ENCODE results near the gene ARFIP1.
"Not testable (repeated sequence)": the region's sequence is repeated elsewhere in the genome, so short reads cannot be mapped to it uniquely, and the experiment has no call there.

Gene ARFIP1

DNA sequence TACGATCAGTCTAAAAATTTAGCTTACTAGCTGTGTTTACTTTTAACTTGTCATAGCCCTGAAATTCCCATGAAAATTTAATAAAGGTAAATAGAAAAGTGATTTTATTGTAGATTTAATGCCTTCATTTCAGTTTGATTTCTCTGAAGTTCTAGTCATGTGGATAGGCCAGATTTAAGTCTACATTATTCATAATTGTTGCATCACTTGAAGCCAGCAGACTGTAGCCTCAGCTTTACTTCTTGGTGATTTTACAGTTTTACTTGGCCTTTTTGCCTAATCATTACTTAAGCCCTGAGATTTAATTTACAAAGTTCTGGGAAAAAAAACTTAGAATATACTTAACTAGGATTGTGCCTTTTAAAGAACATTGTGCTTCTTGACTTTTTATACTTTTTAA lies 82.9 kb downstream of the ARFIP1 start:
- Histone ChIP-seq H3K36me3 (ENCODE audit: control insufficient read depth, insufficient read depth, low read length) (peaks cover 11% of the 10 kb centered on the region), H3K9me3 (ENCODE audit: control insufficient read depth, low read length) (no peaks in the 10 kb centered on the region), H3K4me3 (ENCODE audit: insufficient read depth, low read depth, low read length) (no peak overlapping the region), H3K27me3 (ENCODE audit: control insufficient read depth, insufficient read depth, low read length, poor library complexity, severe bottlenecking) (no peaks in the 10 kb centered on the region), H3K27ac (ENCODE audit: insufficient read depth, low read depth, low read length, poor library complexity, severe bottlenecking) (no peak overlapping the region), H3K4me1 (ENCODE audit: control insufficient read depth, insufficient read depth, low read length) (no peaks in the 10 kb centered on the region)
- WGBS, 2 experiments, result no CpG with 5 or more reads among the region's 1 CpG

DNA sequence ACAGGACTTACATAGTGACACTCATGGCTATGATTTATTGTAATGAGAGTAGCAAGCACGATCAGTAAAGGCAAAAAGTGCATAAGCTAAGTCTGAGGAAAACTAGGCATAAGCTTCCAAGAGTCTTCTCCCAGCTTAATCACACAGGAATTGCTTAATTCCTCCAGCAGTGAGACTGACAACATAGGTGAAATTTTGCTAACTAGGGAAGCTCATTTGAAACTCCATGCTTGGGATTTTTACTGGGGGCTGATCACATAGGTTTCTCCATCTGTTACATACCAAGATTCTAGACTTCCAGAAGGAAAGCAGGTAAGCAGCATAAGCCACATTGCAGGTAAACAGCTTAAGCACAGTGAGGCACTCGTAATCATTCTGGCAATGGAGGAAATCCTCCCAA lies 84.6 kb downstream of the ARFIP1 start:
- Histone ChIP-seq H3K9me3 (ENCODE audit: control insufficient read depth, low read length) (no peaks in the 10 kb centered on the region), H3K36me3 (ENCODE audit: control insufficient read depth, insufficient read depth, low read length) (peaks cover 11% of the 10 kb centered on the region), H3K4me3 (ENCODE audit: insufficient read depth, low read depth, low read length) (no peak overlapping the region), H3K27ac (ENCODE audit: insufficient read depth, low read depth, low read length, poor library complexity, severe bottlenecking) (no peak overlapping the region), H3K4me1 (ENCODE audit: control insufficient read depth, insufficient read depth, low read length) (no peaks in the 10 kb centered on the region), H3K27me3 (ENCODE audit: control insufficient read depth, insufficient read depth, low read length, poor library complexity, severe bottlenecking) (no peaks in the 10 kb centered on the region)
- 94 to 99% methylated on average over 2 of the region's 2 CpGs for WGBS, 2 experiments

DNA sequence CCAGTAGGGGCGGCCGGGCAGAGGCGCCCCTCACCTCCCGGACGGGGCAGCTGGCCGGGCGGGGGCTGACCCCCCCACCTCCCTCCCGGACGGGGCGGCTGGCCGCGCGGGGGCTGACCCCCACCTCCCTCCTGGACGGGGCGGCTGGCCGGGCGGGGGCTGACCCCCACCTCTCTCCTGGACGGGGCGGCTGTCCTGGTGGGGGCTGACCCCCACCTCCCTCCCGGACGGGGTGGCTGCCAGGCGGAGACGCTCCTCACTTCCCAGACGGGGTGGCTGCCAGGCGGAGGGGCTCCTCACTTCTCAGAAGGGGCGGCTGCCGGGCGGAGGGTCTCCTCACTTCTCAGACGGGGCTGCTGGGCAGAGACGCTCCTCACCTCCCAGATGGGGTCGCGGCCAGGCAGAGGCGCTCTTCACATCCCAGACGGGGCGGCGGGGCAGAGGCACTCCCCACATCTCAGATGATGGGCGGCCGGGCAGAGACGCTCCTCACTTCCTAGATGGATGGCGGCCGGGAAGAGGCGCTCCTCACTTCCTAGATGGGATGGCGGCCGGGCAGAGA lies 86.8 kb downstream of the ARFIP1 start:
- not testable (repeated sequence) for H3K4me3 ChIP-seq (ENCODE audit: insufficient read depth, low read depth, low read length); H3K27me3 ChIP-seq (ENCODE audit: control insufficient read depth, insufficient read depth, low read length, poor library complexity, severe bottlenecking); H3K4me1 ChIP-seq (ENCODE audit: control insufficient read depth, insufficient read depth, low read length); H3K9me3 ChIP-seq (ENCODE audit: control insufficient read depth, low read length); H3K27ac ChIP-seq (ENCODE audit: insufficient read depth, low read depth, low read length, poor library complexity, severe bottlenecking)
- 94 to 95% methylated on average over 44 of the region's 44 CpGs for WGBS, 2 experiments
- H3K36me3 ChIP-seq (ENCODE audit: control insufficient read depth, insufficient read depth, low read length), result peaks cover 11% of the 10 kb centered on the region

DNA sequence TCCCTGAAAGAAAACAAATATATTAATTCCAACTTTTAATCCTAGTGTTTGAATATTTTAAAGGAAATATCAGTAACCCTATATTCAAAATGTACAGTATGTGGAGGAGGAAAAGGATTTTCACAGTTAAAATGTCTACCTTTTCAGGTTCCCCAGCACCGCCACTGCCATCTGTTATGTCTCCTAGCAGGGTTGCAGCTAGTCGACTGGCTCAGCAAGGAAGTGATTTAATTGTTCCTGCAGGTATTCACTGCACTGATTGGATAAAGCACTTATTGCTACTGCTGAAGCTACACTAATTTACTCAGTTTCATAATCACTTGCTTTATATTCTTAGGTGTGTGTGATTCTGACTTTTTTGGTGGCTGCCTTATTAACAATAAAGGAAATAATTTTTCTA lies 90.9 kb downstream of the ARFIP1 start:
- WGBS, 2 experiments, result 71 to 81% methylated on average over 2 of the region's 2 CpGs
- H3K36me3 ChIP-seq (ENCODE audit: control insufficient read depth, insufficient read depth, low read length), result no peaks in the 10 kb centered on the region
- no peak overlapping the region for H3K27ac ChIP-seq (ENCODE audit: insufficient read depth, low read depth, low read length, poor library complexity, severe bottlenecking)
- no peaks in the 10 kb centered on the region for H3K9me3 ChIP-seq (ENCODE audit: control insufficient read depth, low read length)
- no peaks in the 10 kb centered on the region for H3K27me3 ChIP-seq (ENCODE audit: control insufficient read depth, insufficient read depth, low read length, poor library complexity, severe bottlenecking)
- H3K4me3 ChIP-seq (ENCODE audit: insufficient read depth, low read depth, low read length), result no peak overlapping the region
- H3K4me1 ChIP-seq (ENCODE audit: control insufficient read depth, insufficient read depth, low read length), result no peaks in the 10 kb centered on the region

DNA sequence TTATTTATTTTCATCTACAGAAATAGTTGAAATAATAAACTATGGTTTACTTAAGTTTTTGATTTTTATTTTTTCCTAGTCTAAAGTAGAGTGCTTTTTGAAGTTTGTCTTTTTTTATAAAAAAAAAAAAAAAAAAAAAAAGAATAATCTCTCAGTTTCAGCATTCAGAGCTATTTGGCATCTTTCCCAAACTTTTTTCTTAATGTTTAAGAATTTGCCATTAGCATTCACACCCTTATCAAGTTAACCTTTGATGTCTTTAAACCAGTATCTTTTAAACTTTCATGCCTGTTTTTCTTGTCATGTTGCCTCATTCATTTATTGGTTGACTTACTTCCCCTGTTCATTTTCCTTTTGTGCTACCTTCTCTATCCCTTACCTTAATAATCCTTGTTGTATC lies 95.5 kb downstream of the ARFIP1 start:
- H3K36me3 ChIP-seq (ENCODE audit: control insufficient read depth, insufficient read depth, low read length), result peaks cover 3% of the 10 kb centered on the region
- no peaks in the 10 kb centered on the region for H3K4me1 ChIP-seq (ENCODE audit: control insufficient read depth, insufficient read depth, low read length)
- H3K9me3 ChIP-seq (ENCODE audit: control insufficient read depth, low read length), result no peaks in the 10 kb centered on the region
- H3K4me3 ChIP-seq (ENCODE audit: insufficient read depth, low read depth, low read length), result no peak overlapping the region
- no peaks in the 10 kb centered on the region for H3K27me3 ChIP-seq (ENCODE audit: control insufficient read depth, insufficient read depth, low read length, poor library complexity, severe bottlenecking)
- no peak overlapping the region for H3K27ac ChIP-seq (ENCODE audit: insufficient read depth, low read depth, low read length, poor library complexity, severe bottlenecking)

DNA sequence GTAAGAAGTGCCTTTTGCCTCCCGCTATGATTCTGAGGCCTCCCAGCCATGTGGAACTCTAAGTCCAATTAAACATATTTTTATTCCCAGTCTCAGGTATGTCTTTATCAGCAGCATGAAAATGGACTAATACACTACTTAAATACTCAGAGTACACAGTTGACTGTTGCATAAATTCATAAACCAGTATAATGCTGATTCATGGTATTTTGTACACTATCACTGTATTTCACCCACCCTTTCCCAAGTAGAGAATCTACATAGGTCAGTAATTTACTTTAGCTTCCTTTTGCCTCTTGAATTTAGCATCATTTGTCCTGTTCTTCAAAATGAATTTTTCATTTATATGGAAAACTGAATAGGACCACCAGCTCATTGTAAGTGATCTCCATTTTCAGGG lies 98.1 kb downstream of the ARFIP1 start:
- H3K36me3 ChIP-seq (ENCODE audit: control insufficient read depth, insufficient read depth, low read length), result peaks cover 3% of the 10 kb centered on the region
- H3K4me3 ChIP-seq (ENCODE audit: insufficient read depth, low read depth, low read length), result no peak overlapping the region
- 90 to 100% methylated on average over 1 of the region's 1 CpG for WGBS, 2 experiments

DNA sequence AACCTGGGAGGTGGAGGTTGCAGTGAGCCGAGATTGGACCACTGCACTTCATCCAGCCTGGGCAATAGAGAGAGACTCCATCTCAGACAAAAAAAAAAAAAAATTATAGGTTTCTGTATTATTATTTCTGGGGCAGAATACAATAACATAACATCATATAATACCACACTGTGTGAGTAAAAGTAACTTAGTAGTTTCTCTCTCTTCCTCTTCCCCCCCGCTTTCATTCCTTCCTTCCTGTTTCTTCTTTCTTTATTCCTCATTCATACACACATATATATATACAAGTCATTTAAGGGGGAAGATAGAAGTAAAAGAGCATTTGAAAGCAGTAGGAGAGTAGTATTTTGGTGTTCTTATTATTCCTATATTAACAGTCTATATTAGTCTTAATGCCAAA lies 100.5 kb downstream of the ARFIP1 start:
- peaks cover 3% of the 10 kb centered on the region for H3K36me3 ChIP-seq (ENCODE audit: control insufficient read depth, insufficient read depth, low read length)
- 100% methylated on average over 1 of the region's 2 CpGs for WGBS, 2 experiments
- H3K27me3 ChIP-seq (ENCODE audit: control insufficient read depth, insufficient read depth, low read length, poor library complexity, severe bottlenecking), result no peaks in the 10 kb centered on the region
- H3K27ac ChIP-seq (ENCODE audit: insufficient read depth, low read depth, low read length, poor library complexity, severe bottlenecking), result no peak overlapping the region
- no peaks in the 10 kb centered on the region for H3K4me1 ChIP-seq (ENCODE audit: control insufficient read depth, insufficient read depth, low read length)
- H3K4me3 ChIP-seq (ENCODE audit: insufficient read depth, low read depth, low read length), result no peak overlapping the region
- no peaks in the 10 kb centered on the region for H3K9me3 ChIP-seq (ENCODE audit: control insufficient read depth, low read length)

More for the DNA sequence above, 98.1 kb downstream of the ARFIP1 start:
- no peaks in the 10 kb centered on the region for H3K27me3 ChIP-seq (ENCODE audit: control insufficient read depth, insufficient read depth, low read length, poor library complexity, severe bottlenecking)
- H3K9me3 ChIP-seq (ENCODE audit: control insufficient read depth, low read length), result no peaks in the 10 kb centered on the region
- H3K4me1 ChIP-seq (ENCODE audit: control insufficient read depth, insufficient read depth, low read length), result no peaks in the 10 kb centered on the region
- H3K27ac ChIP-seq (ENCODE audit: insufficient read depth, low read depth, low read length, poor library complexity, severe bottlenecking), result no peak overlapping the region

DNA sequence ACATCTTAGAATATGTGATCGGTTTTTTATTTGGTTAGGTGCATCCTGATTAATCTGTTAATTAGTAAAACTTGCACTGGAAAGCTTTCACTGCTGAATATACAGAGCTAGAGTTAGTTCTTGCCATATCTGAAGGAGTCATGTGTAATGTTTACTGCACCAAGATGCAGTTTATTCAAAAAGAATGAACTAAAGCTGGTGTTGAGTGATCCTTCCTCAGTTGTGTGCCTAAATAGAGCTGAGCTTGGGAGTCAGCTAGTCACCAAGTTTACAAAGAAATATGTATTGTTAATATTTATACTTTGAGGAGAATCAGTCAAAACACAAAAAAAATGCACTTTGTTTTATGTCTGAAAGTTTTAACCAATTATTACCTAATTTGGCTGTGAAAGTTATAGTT lies 102.2 kb downstream of the ARFIP1 start:
- H3K36me3 ChIP-seq (ENCODE audit: control insufficient read depth, insufficient read depth, low read length), result no peaks in the 10 kb centered on the region
- H3K4me1 ChIP-seq (ENCODE audit: control insufficient read depth, insufficient read depth, low read length), result no peaks in the 10 kb centered on the region
- WGBS, 2 experiments, result 82 to 93% methylated on average over 1 of the region's 1 CpG

DNA sequence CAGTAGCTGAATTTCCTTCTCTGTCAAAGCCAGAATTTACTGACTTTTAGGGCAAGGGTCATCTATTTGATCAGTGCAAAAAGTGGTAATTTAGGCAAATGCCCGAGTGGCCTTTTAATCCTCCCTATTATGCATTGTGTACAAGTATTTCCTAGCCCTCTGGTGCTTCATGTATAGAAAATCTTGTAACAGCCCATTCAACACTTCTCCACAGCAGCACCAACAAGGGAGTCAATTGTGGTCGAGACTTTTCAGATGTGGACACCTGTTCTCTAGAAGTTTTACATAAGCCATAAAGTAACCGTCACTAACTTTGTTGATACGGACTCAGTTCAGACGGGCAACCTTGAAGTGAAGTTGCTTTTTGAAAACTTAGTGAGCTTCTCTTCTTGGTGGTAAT lies 105.4 kb downstream of the ARFIP1 start:
- Histone ChIP-seq H3K27ac (ENCODE audit: insufficient read depth, low read depth, low read length, poor library complexity, severe bottlenecking) (no peak overlapping the region), H3K27me3 (ENCODE audit: control insufficient read depth, insufficient read depth, low read length, poor library complexity, severe bottlenecking) (no peaks in the 10 kb centered on the region), H3K4me1 (ENCODE audit: control insufficient read depth, insufficient read depth, low read length) (no peaks in the 10 kb centered on the region), H3K36me3 (ENCODE audit: control insufficient read depth, insufficient read depth, low read length) (no peaks in the 10 kb centered on the region), H3K4me3 (ENCODE audit: insufficient read depth, low read depth, low read length) (no peak overlapping the region), H3K9me3 (ENCODE audit: control insufficient read depth, low read length) (no peaks in the 10 kb centered on the region)
- 90 to 93% methylated on average over 5 of the region's 5 CpGs for WGBS, 2 experiments

More for the DNA sequence above, 102.2 kb downstream of the ARFIP1 start:
- Histone ChIP-seq H3K4me3 (ENCODE audit: insufficient read depth, low read depth, low read length) (no peak overlapping the region), H3K27me3 (ENCODE audit: control insufficient read depth, insufficient read depth, low read length, poor library complexity, severe bottlenecking) (no peaks in the 10 kb centered on the region), H3K27ac (ENCODE audit: insufficient read depth, low read depth, low read length, poor library complexity, severe bottlenecking) (no peak overlapping the region), H3K9me3 (ENCODE audit: control insufficient read depth, low read length) (no peaks in the 10 kb centered on the region)

DNA sequence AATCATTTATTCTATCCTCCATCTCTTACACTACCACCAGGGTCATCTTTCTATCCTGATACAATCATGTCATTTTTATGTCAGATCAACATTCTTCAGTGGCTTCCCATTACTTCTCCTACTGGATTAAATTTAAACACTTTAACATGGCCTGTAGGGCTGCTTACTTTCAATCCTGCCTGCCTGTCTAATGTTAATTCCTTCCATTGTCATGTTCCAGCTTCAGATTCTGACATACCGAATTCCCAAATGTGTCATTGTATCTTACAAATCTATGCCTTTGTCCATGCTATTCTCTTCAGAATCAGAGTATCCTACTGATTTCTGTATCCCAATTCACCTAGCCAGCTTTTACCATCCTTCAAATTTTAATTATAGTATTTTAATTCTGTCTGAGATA lies 106.4 kb downstream of the ARFIP1 start:
- 82 to 91% methylated on average over 1 of the region's 1 CpG for WGBS, 2 experiments
- Histone ChIP-seq H3K36me3 (ENCODE audit: control insufficient read depth, insufficient read depth, low read length) (no peaks in the 10 kb centered on the region), H3K9me3 (ENCODE audit: control insufficient read depth, low read length) (no peaks in the 10 kb centered on the region), H3K4me3 (ENCODE audit: insufficient read depth, low read depth, low read length) (no peak overlapping the region), H3K27ac (ENCODE audit: insufficient read depth, low read depth, low read length, poor library complexity, severe bottlenecking) (no peak overlapping the region), H3K27me3 (ENCODE audit: control insufficient read depth, insufficient read depth, low read length, poor library complexity, severe bottlenecking) (no peaks in the 10 kb centered on the region), H3K4me1 (ENCODE audit: control insufficient read depth, insufficient read depth, low read length) (no peaks in the 10 kb centered on the region)

DNA sequence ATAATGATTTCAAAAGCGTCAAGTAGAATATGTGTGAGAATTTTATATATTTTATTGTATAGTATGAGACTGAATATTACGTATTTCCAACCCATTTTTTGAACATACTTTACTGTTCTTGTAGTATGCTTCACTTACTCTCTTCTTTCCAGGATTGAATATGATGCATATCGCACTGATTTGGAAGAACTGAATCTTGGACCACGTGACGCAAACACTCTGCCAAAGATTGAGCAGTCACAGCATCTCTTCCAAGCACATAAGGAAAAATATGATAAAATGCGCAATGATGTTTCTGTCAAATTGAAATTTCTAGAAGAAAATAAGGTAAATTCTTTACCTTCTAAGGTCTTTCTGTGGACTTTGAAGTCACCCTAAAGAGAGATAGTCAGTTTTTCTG lies 108.2 kb downstream of the ARFIP1 start:
- Histone ChIP-seq H3K27me3 (ENCODE audit: control insufficient read depth, insufficient read depth, low read length, poor library complexity, severe bottlenecking) (no peaks in the 10 kb centered on the region), H3K4me1 (ENCODE audit: control insufficient read depth, insufficient read depth, low read length) (no peaks in the 10 kb centered on the region), H3K9me3 (ENCODE audit: control insufficient read depth, low read length) (no peaks in the 10 kb centered on the region), H3K27ac (ENCODE audit: insufficient read depth, low read depth, low read length, poor library complexity, severe bottlenecking) (no peak overlapping the region), H3K4me3 (ENCODE audit: insufficient read depth, low read depth, low read length) (no peak overlapping the region), H3K36me3 (ENCODE audit: control insufficient read depth, insufficient read depth, low read length) (no peaks in the 10 kb centered on the region)
- 98 to 99% methylated on average over 5 to 6 of the region's 6 CpGs for WGBS, 2 experiments

Data from ectodermal cell (in vitro differentiated cells).